Nucleus accumbens (tissue), 56 donors: ENCODE measurements around the gene GPSM1.

Source experiments
- DNase-seq, 56 donors: peaks; one replicate each; lab custom pipeline; 2025; lab: John Stamatoyannopoulos, UW

The GPSM1 gene

GRCh38 chr9:136355616-136356557, 28.5 kb downstream of the GPSM1 start:
- no peak for DNase-seq

- no peak for DNase-seq
Measured at GRCh38 chr9:136357202-136357725, 29.9 kb downstream of the GPSM1 start.

GRCh38 chr9:136358016-136358415, 30.7 kb downstream of the GPSM1 start:
- DNase-seq = no peak

- DNase-seq = no peak
Measured at GRCh38 chr9:136358888-136359287, 31.5 kb downstream of the GPSM1 start.

GRCh38 chr9:136359774-136360718, 32.7 kb downstream of the GPSM1 start:
- no peak for DNase-seq

GRCh38 chr9:136361047-136361753, 33.9 kb downstream of the GPSM1 start:
- no peak for DNase-seq

GRCh38 chr9:136361754-136362449, 34.6 kb downstream of the GPSM1 start:
- DNase-seq = no peak

- DNase-seq = no peak
Measured at GRCh38 chr9:136362450-136362784, 35.1 kb downstream of the GPSM1 start.

GRCh38 chr9:136363106-136363948, 36.0 kb downstream of the GPSM1 start, which contains the start of gene DNLZ:
DNLZ (minus strand) TSS chr9:136363744; CDS start chr9:136363714, 30 bp downstream.
- peak in 55 of 56 donors; percentile 59 to 98 (median 91) for DNase-seq

GRCh38 chr9:136363949-136364748, 36.8 kb downstream of the GPSM1 start:
- DNase-seq = no peak

- no peak for DNase-seq
Measured at GRCh38 chr9:136364942-136365774, 37.8 kb downstream of the GPSM1 start.

GRCh38 chr9:136365775-136366222, 38.5 kb downstream of the GPSM1 start:
- peak in 1 of 56 donors; percentile 25 for DNase-seq

GRCh38 chr9:136366826-136367225, 39.5 kb downstream of the GPSM1 start:
- DNase-seq = no peak

- DNase-seq = no peak
Measured at GRCh38 chr9:136367296-136368145, 40.2 kb downstream of the GPSM1 start.

- no peak for DNase-seq
Measured at GRCh38 chr9:136368190-136368589, 40.9 kb downstream of the GPSM1 start.

GRCh38 chr9:136370037-136370436, 42.7 kb downstream of the GPSM1 start:
- DNase-seq = no peak
